ENCODE data around the gene SLC22A5. TPM values are rescaled to one million over a fixed set of nuclear protein-coding genes. Genes with fewer than 3 reads are reported as not detected.

Gene SLC22A5
- total and polyA plus RNA-seq, 10 of the 15 experiments (the other 5 are each of a cell fraction or from before 2014, with no cell fraction given) = 1.1 to 4.4 (median 2.3) TPM

- TF ChIP-seq TCF12 (IDR thresholded peaks at IDR 0.05; ENCODE audit: low read depth, low read length) (peak; percentile 95), KAT2A (conservative IDR thresholded peaks at IDR 0.05; ENCODE audit: control insufficient read depth, low read depth, low read length) (no peak), NRF1 (conservative IDR thresholded peaks at IDR 0.05; ENCODE audit: low read depth, low read length) (no peak), NR2C2 (IDR thresholded peaks at IDR 0.05; ENCODE audit: borderline replicate concordance, control insufficient read depth, insufficient read length, low read depth) (no peak), RAD21 (IDR thresholded peaks at IDR 0.05; ENCODE audit: insufficient read depth, low read depth, low read length) (peak; percentile 42; the same call in 1 of the 2 replicates), REST (IDR thresholded peaks at IDR 0.05; ENCODE audit: low read depth, low read length) (no peak), ZBTB40 (IDR thresholded peaks at IDR 0.05; ENCODE audit: borderline replicate concordance) (no peak), RBBP5 (conservative IDR thresholded peaks at IDR 0.05) (no peak), PAX5 (IDR thresholded peaks at IDR 0.05; ENCODE audit: borderline replicate concordance, low read depth, low read length) (peak; percentile 76; the same call in 1 of the 2 replicates), BCL3 (IDR thresholded peaks at IDR 0.05; ENCODE audit: borderline replicate concordance, insufficient read depth, low read depth, low read length, poor library complexity, severe bottlenecking) (peak; percentile 59), ASH2L (IDR thresholded peaks at IDR 0.05; ENCODE audit: borderline replicate concordance, low read depth) (no peak), HCFC1 (IDR thresholded peaks at IDR 0.05; ENCODE audit: low read length) (no peak), NKRF (conservative IDR thresholded peaks at IDR 0.05) (no peak), STAT3 (IDR thresholded peaks at IDR 0.05; ENCODE audit: low read depth, low read length) (no peak), IKZF2 (IDR thresholded peaks at IDR 0.05) (peak; percentile 62 to 67; a peak in 2 of 4 replicates), NR2F1 (conservative IDR thresholded peaks at IDR 0.05) (peak; percentile 75), ZZZ3 (IDR thresholded peaks at IDR 0.05; ENCODE audit: control insufficient read depth, insufficient read length, low read depth) (no peak), ZSCAN29 (IDR thresholded peaks at IDR 0.05) (no peak), CEBPB (IDR thresholded peaks at IDR 0.05; ENCODE audit: borderline replicate concordance in 1 of 2, low read depth in 2 of 2, low read length in 2 of 2) (no peak), SMARCA5 (IDR thresholded peaks at IDR 0.05) (0 out of 2 replicates have a peak, but pooled peaks have one; percentile 17)
Observed at GRCh38 chr5:132426525-132427138, 57.1 kb downstream of the SLC22A5 start (continued).

Data from GM12878 (cell line).